OCI-LY1 (cell line): ENCODE results near the gene TRIM10.

ENCODE experiments used
- EZH2 ChIP-seq: fragments of 200-600 bp; sonication (generic), shearing (Covaris generic); IDR thresholded peaks from 2 replicates; pipeline ENCODE4 v1.8.0; 2017; ENCODE audit warnings: borderline replicate concordance, mixed run types, mild to moderate bottlenecking, antibody characterized with exemption, low read length, moderate library complexity, mixed read lengths
- TF ChIP-seq, protein P1 (sequence below): fragments of 200-600 bp; sonication (generic), shearing (Covaris generic); IDR thresholded peaks from 2 replicates; pipeline ENCODE4 v1.5.1; 2017; ENCODE audit warnings: mild to moderate bottlenecking, antibody characterized with exemption, low read length, moderate library complexity, mixed read lengths

DNA sequence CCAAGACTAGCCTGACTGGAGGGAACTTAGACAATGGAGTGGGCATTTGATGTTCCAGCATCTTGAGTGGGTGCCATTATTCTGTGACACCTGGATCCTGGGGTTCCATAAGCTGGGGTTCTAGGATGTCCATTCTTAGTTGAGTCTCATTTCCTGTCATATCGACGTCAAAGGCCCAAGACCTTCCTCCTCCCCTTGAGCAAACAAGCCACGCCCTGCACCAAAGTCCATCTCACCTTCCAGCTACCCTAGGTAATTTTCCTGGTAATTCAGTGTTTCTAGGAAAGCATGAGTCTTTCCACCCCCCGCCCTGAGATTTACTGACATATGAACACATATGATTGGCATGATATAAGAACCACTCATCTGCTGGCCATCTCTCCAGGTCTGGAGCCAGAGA is 25.3 kb downstream of the TRIM10 start, which contains the start of gene TRIM40:
- TF ChIP-seq, protein P1, sequence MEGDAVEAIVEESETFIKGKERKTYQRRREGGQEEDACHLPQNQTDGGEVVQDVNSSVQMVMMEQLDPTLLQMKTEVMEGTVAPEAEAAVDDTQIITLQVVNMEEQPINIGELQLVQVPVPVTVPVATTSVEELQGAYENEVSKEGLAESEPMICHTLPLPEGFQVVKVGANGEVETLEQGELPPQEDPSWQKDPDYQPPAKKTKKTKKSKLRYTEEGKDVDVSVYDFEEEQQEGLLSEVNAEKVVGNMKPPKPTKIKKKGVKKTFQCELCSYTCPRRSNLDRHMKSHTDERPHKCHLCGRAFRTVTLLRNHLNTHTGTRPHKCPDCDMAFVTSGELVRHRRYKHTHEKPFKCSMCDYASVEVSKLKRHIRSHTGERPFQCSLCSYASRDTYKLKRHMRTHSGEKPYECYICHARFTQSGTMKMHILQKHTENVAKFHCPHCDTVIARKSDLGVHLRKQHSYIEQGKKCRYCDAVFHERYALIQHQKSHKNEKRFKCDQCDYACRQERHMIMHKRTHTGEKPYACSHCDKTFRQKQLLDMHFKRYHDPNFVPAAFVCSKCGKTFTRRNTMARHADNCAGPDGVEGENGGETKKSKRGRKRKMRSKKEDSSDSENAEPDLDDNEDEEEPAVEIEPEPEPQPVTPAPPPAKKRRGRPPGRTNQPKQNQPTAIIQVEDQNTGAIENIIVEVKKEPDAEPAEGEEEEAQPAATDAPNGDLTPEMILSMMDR, result no peak
- TF ChIP-seq EZH2, result no peak
